GM12878 (cell line): ENCODE results near the gene COG1. TPM values are rescaled to one million over a fixed set of nuclear protein-coding genes. Genes with fewer than 3 reads are reported as not detected.

Experiments
- ATF2 ChIP-seq: IDR thresholded peaks from 2 replicates; pipeline ENCODE4 v1.6.1; 2012; ENCODE audit warnings: low read length, inconsistent platforms
- EP300 ChIP-seq, 2 experiments: fragments of 150-350 bp in 1 of 2; IDR thresholded peaks; 2 replicates each; pipeline ENCODE4 v1.6.1; 2011 to 2012; ENCODE audit warnings: low read depth in 2 of 2, low read length in 2 of 2, borderline replicate concordance in 1 of 2, improper control_type of control experiment in 1 of 2, inconsistent platforms in 1 of 2; ENCODE audit not compliant: control insufficient read depth in 1 of 2
- ETV6 ChIP-seq, 2 experiments: fragments of 450-650 bp in 1 of 2; IDR thresholded peaks in 1 of 2; conservative IDR thresholded peaks in 1 of 2; 2 replicates each; pipeline ENCODE4 v1.6.1; 2014; ENCODE audit warnings: antibody characterized with exemption in 1 of 2, borderline replicate concordance in 1 of 2, low read depth in 1 of 2, mild to moderate bottlenecking in 1 of 2, moderate library complexity in 1 of 2
- GATAD2B ChIP-seq: fragments of 450-650 bp; conservative IDR thresholded peaks from 2 replicates; pipeline ENCODE4 v1.6.1; 2017; ENCODE audit warnings: low read depth, mild to moderate bottlenecking, moderate library complexity
- HSF1 ChIP-seq: fragments of 150-350 bp; IDR thresholded peaks from 2 replicates; pipeline ENCODE4 v1.6.1; 2014; ENCODE audit warnings: mild to moderate bottlenecking, low read depth, low read length
- NKRF ChIP-seq: fragments of 450-650 bp; conservative IDR thresholded peaks from 2 replicates; pipeline ENCODE4 v1.6.1; 2017; ENCODE audit warnings: mild to moderate bottlenecking, moderate library complexity
- PAX5 ChIP-seq: IDR thresholded peaks from 2 replicates; pipeline ENCODE4 v1.6.1; 2011; ENCODE audit warnings: low read depth, low read length, borderline replicate concordance
- RELA ChIP-seq: fragments of 450-650 bp; IDR thresholded peaks from 2 replicates; pipeline ENCODE4 v1.8.0; 2014; ENCODE audit warnings: borderline replicate concordance; ENCODE audit not compliant: partially characterized antibody
- RUNX3 ChIP-seq: IDR thresholded peaks from 2 replicates; pipeline ENCODE4 v1.6.1; 2012; ENCODE audit warnings: low read length, inconsistent platforms
- SMC3 ChIP-seq: IDR thresholded peaks from 2 replicates; pipeline ENCODE4 v1.6.1; 2011; ENCODE audit warnings: low read length, improper control_type of control experiment, borderline replicate concordance
- SPI1 ChIP-seq: IDR thresholded peaks from 2 replicates; pipeline ENCODE4 v1.6.1; 2011; ENCODE audit warnings: low read depth, mild to moderate bottlenecking, low read length, moderate library complexity, borderline replicate concordance; ENCODE audit not compliant: insufficient read depth
- SREBF1 ChIP-seq: IDR thresholded peaks from 2 replicates; pipeline ENCODE4 v1.6.1; 2012; ENCODE audit warnings: mild to moderate bottlenecking, low read length
- TCF12 ChIP-seq: IDR thresholded peaks from 2 replicates; pipeline ENCODE4 v1.6.1; 2011; ENCODE audit warnings: low read depth, mild to moderate bottlenecking, low read length
- ZNF207 ChIP-seq: fragments of 450-650 bp; IDR thresholded peaks from 2 replicates; pipeline ENCODE4 v1.6.1; 2014; ENCODE audit warnings: antibody characterized with exemption, mild to moderate bottlenecking, borderline replicate concordance
- ZNF24 ChIP-seq: fragments of 450-650 bp; IDR thresholded peaks from 2 replicates; pipeline ENCODE4 v1.6.1; 2017; ENCODE audit warnings: antibody characterized with exemption, mild to moderate bottlenecking
- ZNF384 ChIP-seq: IDR thresholded peaks from 2 replicates; pipeline ENCODE4 v1.6.1; 2012; ENCODE audit warnings: low read depth, mild to moderate bottlenecking, low read length, improper control_type of control experiment, borderline replicate concordance
- polyA plus RNA-seq, 11 experiments: library from polyadenylated mRNA; depleted of rRNA in 4 of 11; unstranded in 6 of 11; stranded (reverse) in 5 of 11; fragments of >200 nt; fragmentation: Nextera tagmentation in 4 of 11; fragmentation: Illumina TruSeq in 1 of 11; extraction: Ambion mirVana in 4 of 11; extraction: Trizol in 1 of 11; gene quantifications; 1 replicate in 1 of 11; 2 replicates in 10 of 11; pipeline versions ENCODE4 v1.2.1 to v1.2.3, GENCODE V29; 2011 to 2016; ENCODE audit warnings: inconsistent platforms in 2 of 11, missing spikeins in 2 of 11, low read depth in 1 of 11
- total RNA-seq, 4 experiments: library from RNA; depleted of rRNA in 3 of 4; stranded (reverse); fragments of >200 nt in 3 of 4; fragmentation: Illumina TruSeq in 1 of 4; extraction: Trizol in 1 of 4; gene quantifications; 2 replicates each; pipeline versions ENCODE4 v1.2.1 to v1.2.3, GENCODE V29; 2013 to 2021
- TF ChIP-seq, protein P1 (sequence below): fragments of 450-650 bp; IDR thresholded peaks from 2 replicates; pipeline ENCODE4 v1.6.1; 2018; ENCODE audit warnings: borderline replicate concordance, mild to moderate bottlenecking; ENCODE audit not compliant: partially characterized antibody
- TF ChIP-seq, protein P2 (sequence below), 3 experiments: IDR thresholded peaks in 2 of 3; conservative IDR thresholded peaks in 1 of 3; 2 replicates each; pipeline ENCODE4 v1.5.1; 2011; ENCODE audit warnings: low read depth in 3 of 3, low read length in 3 of 3, mild to moderate bottlenecking in 3 of 3, control low read depth in 2 of 3, moderate library complexity in 2 of 3, inconsistent platforms in 1 of 3, mixed read lengths in 1 of 3; ENCODE audit not compliant: control insufficient read depth in 2 of 3, insufficient read depth in 1 of 3; ENCODE audit errors: extremely low read depth in 1 of 3

COG1 gene
- total and polyA plus RNA-seq, 10 of the 15 experiments (the other 5 are each of a cell fraction or from before 2014, with no cell fraction given), result 10.5 to 24.1 (median 18.1) TPM

GRCh38 chr17:73231841-73232586, 39.2 kb downstream of the COG1 start (continued):
- TF ChIP-seq ETV6 (conservative IDR thresholded peaks at IDR 0.05 in 1 of 2, IDR thresholded peaks at IDR 0.05 in 1 of 2; ENCODE audit: borderline replicate concordance in 1 of 2, low read depth in 1 of 2) (no peak), ZNF24 (no peak), PAX5 (0 out of 2 replicates have a peak, but pooled peaks have one; percentile 29), SREBF1 (0 out of 2 replicates have a peak, but pooled peaks have one; percentile 11), ZNF384 (no peak), ATF2 (no peak), RUNX3 (no peak), GATAD2B (peak; percentile 79), NKRF (peak; percentile 72; the same call in 1 of the 2 replicates), SMC3 (no peak), TCF12 (no peak), EP300 (IDR thresholded peaks at IDR 0.05; ENCODE audit: borderline replicate concordance in 1 of 2, control insufficient read depth in 1 of 2, low read depth in 2 of 2, low read length in 2 of 2) (no peak; a peak in 1 of 4 replicates), RELA (peak; percentile 47), ZNF207 (no peak), HSF1 (no peak), SPI1 (no peak)
- TF ChIP-seq, protein P1, sequence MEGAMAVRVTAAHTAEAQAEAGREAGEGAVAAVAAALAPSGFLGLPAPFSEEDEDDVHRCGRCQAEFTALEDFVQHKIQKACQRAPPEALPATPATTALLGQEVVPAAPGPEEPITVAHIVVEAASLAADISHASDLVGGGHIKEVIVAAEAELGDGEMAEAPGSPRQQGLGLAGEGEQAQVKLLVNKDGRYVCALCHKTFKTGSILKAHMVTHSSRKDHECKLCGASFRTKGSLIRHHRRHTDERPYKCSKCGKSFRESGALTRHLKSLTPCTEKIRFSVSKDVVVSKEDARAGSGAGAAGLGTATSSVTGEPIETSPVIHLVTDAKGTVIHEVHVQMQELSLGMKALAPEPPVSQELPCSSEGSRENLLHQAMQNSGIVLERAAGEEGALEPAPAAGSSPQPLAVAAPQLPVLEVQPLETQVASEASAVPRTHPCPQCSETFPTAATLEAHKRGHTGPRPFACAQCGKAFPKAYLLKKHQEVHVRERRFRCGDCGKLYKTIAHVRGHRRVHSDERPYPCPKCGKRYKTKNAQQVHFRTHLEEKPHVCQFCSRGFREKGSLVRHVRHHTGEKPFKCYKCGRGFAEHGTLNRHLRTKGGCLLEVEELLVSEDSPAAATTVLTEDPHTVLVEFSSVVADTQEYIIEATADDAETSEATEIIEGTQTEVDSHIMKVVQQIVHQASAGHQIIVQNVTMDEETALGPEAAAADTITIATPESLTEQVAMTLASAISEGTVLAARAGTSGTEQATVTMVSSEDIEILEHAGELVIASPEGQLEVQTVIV, result peak; percentile 26
- TF ChIP-seq, protein P2, sequence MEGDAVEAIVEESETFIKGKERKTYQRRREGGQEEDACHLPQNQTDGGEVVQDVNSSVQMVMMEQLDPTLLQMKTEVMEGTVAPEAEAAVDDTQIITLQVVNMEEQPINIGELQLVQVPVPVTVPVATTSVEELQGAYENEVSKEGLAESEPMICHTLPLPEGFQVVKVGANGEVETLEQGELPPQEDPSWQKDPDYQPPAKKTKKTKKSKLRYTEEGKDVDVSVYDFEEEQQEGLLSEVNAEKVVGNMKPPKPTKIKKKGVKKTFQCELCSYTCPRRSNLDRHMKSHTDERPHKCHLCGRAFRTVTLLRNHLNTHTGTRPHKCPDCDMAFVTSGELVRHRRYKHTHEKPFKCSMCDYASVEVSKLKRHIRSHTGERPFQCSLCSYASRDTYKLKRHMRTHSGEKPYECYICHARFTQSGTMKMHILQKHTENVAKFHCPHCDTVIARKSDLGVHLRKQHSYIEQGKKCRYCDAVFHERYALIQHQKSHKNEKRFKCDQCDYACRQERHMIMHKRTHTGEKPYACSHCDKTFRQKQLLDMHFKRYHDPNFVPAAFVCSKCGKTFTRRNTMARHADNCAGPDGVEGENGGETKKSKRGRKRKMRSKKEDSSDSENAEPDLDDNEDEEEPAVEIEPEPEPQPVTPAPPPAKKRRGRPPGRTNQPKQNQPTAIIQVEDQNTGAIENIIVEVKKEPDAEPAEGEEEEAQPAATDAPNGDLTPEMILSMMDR (IDR thresholded peaks at IDR 0.05 in 2 of 3, conservative IDR thresholded peaks at IDR 0.05 in 1 of 3; ENCODE audit: control insufficient read depth in 2 of 3, extremely low read depth in 1 of 3, insufficient read depth in 1 of 3, low read depth in 3 of 3, low read length in 3 of 3), result peak in 1 of 3 experiments; percentile 19; a peak in 2 of 6 replicates
